ENCODE results near the gene GCNT1. TPM values are rescaled to one million over a fixed set of nuclear protein-coding genes. Genes with fewer than 3 reads are reported as not detected.

GCNT1 gene
- total and polyA plus RNA-seq, 2 of the 13 experiments (the other 11 are each of a cell fraction or from before 2014, with no cell fraction given), result 0.55 to 1.7 TPM

GRCh38 chr9:76521244-76521681 is 62.3 kb downstream of the GCNT1 start (continued):
- no peak for TF ChIP-seq DBP (CRISPR knock-in tag; IDR thresholded peaks at IDR 0.05; ENCODE audit: not compliant biosample characterization)
- TF ChIP-seq ZNF576 (CRISPR knock-in tag; IDR thresholded peaks at IDR 0.05), result no peak
- TF ChIP-seq MLLT10 (CRISPR knock-in tag; IDR thresholded peaks at IDR 0.05), result no peak
- TF ChIP-seq ZNF83 (CRISPR knock-in tag; IDR thresholded peaks at IDR 0.05; ENCODE audit: borderline replicate concordance), result no peak
- no peak for TF ChIP-seq SIX4 (CRISPR knock-in tag; IDR thresholded peaks at IDR 0.05)
- TF ChIP-seq FOXK1 (CRISPR knock-in tag; IDR thresholded peaks at IDR 0.05; ENCODE audit: borderline replicate concordance, low read depth), result no peak
- TF ChIP-seq IKZF1 (IDR thresholded peaks at IDR 0.05), result no peak

- Histone ChIP-seq H3K36me3 (replicated peaks in 1 of 2; ENCODE audit: control insufficient read depth in 1 of 2, insufficient read depth in 2 of 2, low read length in 2 of 2) (no peaks in the 10 kb centered on the region), H3K79me2 (ENCODE audit: insufficient read depth, low read length) (no peaks in the 10 kb centered on the region), H3K27ac (ENCODE audit: extremely low read length, insufficient read depth, low read length) (no peak overlapping the region), H3K9ac (ENCODE audit: insufficient read depth, low read depth, low read length) (no peak overlapping the region), H3K9me3 (ENCODE audit: low read length) (no peaks in the 10 kb centered on the region), H2AFZ (ENCODE audit: low read length) (no peak overlapping the region), H3K4me1 (ENCODE audit: insufficient read depth, low read length) (peaks cover 6% of the 10 kb centered on the region; the same call in 1 of the 2 replicates), H3K4me2 (ENCODE audit: low read depth, low read length) (no peak overlapping the region), H4K20me1 (ENCODE audit: insufficient read depth, low read length) (no peaks in the 10 kb centered on the region), H3K27me3 (ENCODE audit: control insufficient read depth in 1 of 2, insufficient read depth in 2 of 2, low read length in 2 of 2) (no peaks in the 10 kb centered on the region), H3K4me3 (replicated peaks in 1 of 3; ENCODE audit: insufficient read depth in 1 of 3, low read depth in 2 of 3, low read length in 3 of 3) (no peak overlapping the region)
- 20% methylated on average over 3 of the region's 3 CpGs for WGBS (ENCODE audit: low lambda C conversion rate)
- intact Hi-C loops (cut with micrococcal nuclease; ENCODE audit: unreplicated experiment), result no loop called here
- ChIA-PET CTCF (ENCODE audit: low intra/inter-chr PET ratio, low total read pairs) (no interaction called here), POLR2A (no interaction called here)
- DNase-seq (ENCODE audit: low spot score) (no peak), FAIRE-seq (no peak), ATAC-seq (no peak)
- no TSS peak for BruUV-seq (replicated peaks)
- in situ Hi-C loops (cut with HindIII; ENCODE audit: extremely low pct_ligation_motif_present, low pct_unique_long_range_greater_than_20kb), result no loop called here
- TF ChIP-seq ZHX2 (IDR thresholded peaks at IDR 0.05; ENCODE audit: low read depth), result no peak
- TF ChIP-seq ZHX2 (CRISPR knock-in tag; IDR thresholded peaks at IDR 0.05; ENCODE audit: borderline replicate concordance), result no peak
- TF ChIP-seq FOXP4 (CRISPR knock-in tag; IDR thresholded peaks at IDR 0.05), result no peak
- no peak for TF ChIP-seq ZNF18 (CRISPR knock-in tag; IDR thresholded peaks at IDR 0.05; ENCODE audit: insufficient replicate concordance)
- TF ChIP-seq MED8 (CRISPR knock-in tag; IDR thresholded peaks at IDR 0.05; ENCODE audit: insufficient replicate concordance), result no peak
- TF ChIP-seq SOX5 (CRISPR knock-in tag; IDR thresholded peaks at IDR 0.05; ENCODE audit: borderline replicate concordance), result no peak
Measured at GRCh38 chr9:76521906-76522305, 62.9 kb downstream of the GCNT1 start.
